Measurements from ENCODE around the gene WLS.

- TF ChIP-seq, protein P1, sequence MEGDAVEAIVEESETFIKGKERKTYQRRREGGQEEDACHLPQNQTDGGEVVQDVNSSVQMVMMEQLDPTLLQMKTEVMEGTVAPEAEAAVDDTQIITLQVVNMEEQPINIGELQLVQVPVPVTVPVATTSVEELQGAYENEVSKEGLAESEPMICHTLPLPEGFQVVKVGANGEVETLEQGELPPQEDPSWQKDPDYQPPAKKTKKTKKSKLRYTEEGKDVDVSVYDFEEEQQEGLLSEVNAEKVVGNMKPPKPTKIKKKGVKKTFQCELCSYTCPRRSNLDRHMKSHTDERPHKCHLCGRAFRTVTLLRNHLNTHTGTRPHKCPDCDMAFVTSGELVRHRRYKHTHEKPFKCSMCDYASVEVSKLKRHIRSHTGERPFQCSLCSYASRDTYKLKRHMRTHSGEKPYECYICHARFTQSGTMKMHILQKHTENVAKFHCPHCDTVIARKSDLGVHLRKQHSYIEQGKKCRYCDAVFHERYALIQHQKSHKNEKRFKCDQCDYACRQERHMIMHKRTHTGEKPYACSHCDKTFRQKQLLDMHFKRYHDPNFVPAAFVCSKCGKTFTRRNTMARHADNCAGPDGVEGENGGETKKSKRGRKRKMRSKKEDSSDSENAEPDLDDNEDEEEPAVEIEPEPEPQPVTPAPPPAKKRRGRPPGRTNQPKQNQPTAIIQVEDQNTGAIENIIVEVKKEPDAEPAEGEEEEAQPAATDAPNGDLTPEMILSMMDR (IDR thresholded peaks at IDR 0.05), result no peak
- no peak for TF ChIP-seq POLR2A (IDR thresholded peaks at IDR 0.05)
- TF ChIP-seq EP300 (IDR thresholded peaks at IDR 0.05), result no peak
These were observed 14.7 kb downstream of the WLS start for GRCh38 chr1:68217618-68218017.

All from tibial nerve (tissue), 4 donors.